HS-27A (cell line): ENCODE data around the gene IMPACT.

Source experiments
- DNase-seq: peaks from one replicate; pipeline ENCODE4 v3.0.0-alpha.2; 2012; ENCODE audit warnings: low read depth, missing footprints

IMPACT gene

GRCh38 chr18:24479371-24479770 lies 52.9 kb downstream of the IMPACT start:
- no peak for DNase-seq

- no peak for DNase-seq
These were observed 56.4 kb downstream of the IMPACT start for GRCh38 chr18:24482821-24483220.

GRCh38 chr18:24485681-24486080 lies 59.2 kb downstream of the IMPACT start:
- no peak for DNase-seq

GRCh38 chr18:24486684-24487083 lies 60.2 kb downstream of the IMPACT start:
- no peak for DNase-seq

GRCh38 chr18:24488824-24489493 lies 62.5 kb downstream of the IMPACT start:
- DNase-seq = no peak

- no peak for DNase-seq
These were observed 64.1 kb downstream of the IMPACT start for GRCh38 chr18:24490539-24490938.

GRCh38 chr18:24491927-24492834 lies 65.7 kb downstream of the IMPACT start:
- DNase-seq = no peak

- no peak for DNase-seq
These were observed 68.1 kb downstream of the IMPACT start for GRCh38 chr18:24494586-24494985.

- no peak for DNase-seq
These were observed 70.7 kb downstream of the IMPACT start for GRCh38 chr18:24497031-24497754.

- DNase-seq = no peak
These were observed 73.3 kb downstream of the IMPACT start for GRCh38 chr18:24499814-24500213.

- no peak for DNase-seq
These were observed 73.7 kb downstream of the IMPACT start for GRCh38 chr18:24500217-24500616.

- no peak for DNase-seq
These were observed 74.3 kb downstream of the IMPACT start for GRCh38 chr18:24500766-24501165.

- no peak for DNase-seq
These were observed 76.4 kb downstream of the IMPACT start for GRCh38 chr18:24502667-24503523.
